Smooth muscle cell (in vitro differentiated cells): ENCODE results near the gene SPRED2. TPM values are rescaled to one million over a fixed set of nuclear protein-coding genes. Genes with fewer than 3 reads are reported as not detected.

ENCODE experiments used
- DNase-seq: peaks from one replicate; lab custom pipeline; 2025; ENCODE audit not compliant: unreplicated experiment; lab: John Stamatoyannopoulos, UW
- H2AFZ ChIP-seq: fragments of 200-600 bp; sonication (generic); 2 replicates; pipeline ENCODE4 v1.6.0; 2016; ENCODE audit warnings: antibody characterized with exemption, low read depth, mild to moderate bottlenecking
- H3F3A ChIP-seq: fragments of 200-600 bp; sonication (generic); 2 replicates; pipeline ENCODE4 v1.6.0; 2017; ENCODE audit warnings: antibody characterized with exemption, low read depth
- H3K27ac ChIP-seq: fragments of 200-600 bp; sonication (generic); 2 replicates; pipeline ENCODE4 v1.5.1; 2016; ENCODE audit warnings: low read depth, mild to moderate bottlenecking
- H3K27me3 ChIP-seq: fragments of 200-600 bp; sonication (generic); 2 replicates; pipeline ENCODE4 v1.6.1; 2016; ENCODE audit warnings: low read depth, mild to moderate bottlenecking
- H3K36me3 ChIP-seq: fragments of 200-600 bp; sonication (generic); 2 replicates; pipeline ENCODE4 v1.5.1; 2016; ENCODE audit warnings: low read depth
- H3K4me1 ChIP-seq: fragments of 200-600 bp; sonication (generic); 2 replicates; pipeline ENCODE4 v1.5.1; 2016; ENCODE audit warnings: low read depth
- H3K4me2 ChIP-seq: fragments of 200-600 bp; sonication (generic); 2 replicates; pipeline ENCODE4 v1.6.0; 2016; ENCODE audit warnings: mild to moderate bottlenecking
- H3K4me3 ChIP-seq: fragments of 200-600 bp; sonication (generic); 2 replicates; pipeline ENCODE4 v1.5.1; 2016; ENCODE audit warnings: mild to moderate bottlenecking
- H3K79me2 ChIP-seq: fragments of 200-600 bp; sonication (generic); 2 replicates; pipeline ENCODE4 v1.6.0; 2016; ENCODE audit warnings: low read depth, mild to moderate bottlenecking
- H3K9ac ChIP-seq: fragments of 200-600 bp; sonication (generic); 2 replicates; pipeline ENCODE4 v1.6.0; 2016; ENCODE audit warnings: low read depth
- H3K9me3 ChIP-seq: fragments of 200-600 bp; sonication (generic); replicated peaks from 2 replicates; pipeline ENCODE4 v1.5.1; 2016; ENCODE audit warnings: low read depth
- H4K20me1 ChIP-seq: fragments of 200-600 bp; sonication (generic); 2 replicates; pipeline ENCODE4 v1.6.0; 2016; ENCODE audit warnings: low read depth
- WGBS: methylation state at CpG from one replicate; pipeline ENCODE4 v1.1.7; 2016; ENCODE audit warnings: low lambda C conversion rate; 5-methylcytosine and 5-hydroxymethylcytosine counted together
- polyA plus RNA-seq: library from polyadenylated mRNA; unstranded; fragments of >200 nt; fragmentation: Nextera tagmentation; extraction: Ambion mirVana; gene quantifications from 2 replicates; pipeline ENCODE4 v1.2.1, GENCODE V29; 2016
- total RNA-seq: library from RNA; depleted of rRNA; stranded (reverse); fragments of >200 nt; gene quantifications from 2 replicates; pipeline ENCODE4 v1.2.3, GENCODE V29; 2014
- TF ChIP-seq, protein P1 (sequence below): fragments of 200-600 bp; sonication (generic); IDR thresholded peaks from 2 replicates; pipeline ENCODE4 v1.5.1; 2017; ENCODE audit warnings: borderline replicate concordance, mild to moderate bottlenecking, antibody characterized with exemption; ENCODE audit not compliant: insufficient read depth, poor library complexity, severe bottlenecking

The SPRED2 gene
- total and polyA plus RNA-seq, 2 experiments from 2014 or later, result 18.3 to 23.7 TPM

DNA sequence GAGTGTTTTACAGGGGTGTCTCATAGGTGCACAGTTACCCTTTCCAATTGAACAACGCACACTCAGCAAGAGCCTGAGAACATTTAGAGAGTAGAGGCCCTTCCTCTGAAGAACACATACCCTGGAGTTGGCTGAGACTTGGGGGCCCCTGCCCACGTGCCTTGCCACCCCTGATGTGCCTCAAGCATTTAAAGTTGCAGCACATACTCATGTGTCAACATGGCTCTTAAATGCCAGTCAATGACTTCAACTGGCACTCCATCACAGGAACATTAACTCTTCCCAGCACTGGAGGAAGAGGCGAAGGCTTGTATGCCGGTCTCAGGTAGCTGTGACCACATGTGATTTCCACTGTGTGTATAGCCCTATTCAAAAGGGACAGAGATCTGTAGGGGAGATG, 57.4 kb downstream of the SPRED2 start:
- no peaks in the 10 kb centered on the region for H3K27me3 ChIP-seq
- H4K20me1 ChIP-seq, result peaks cover 92% of the 10 kb centered on the region
- no peak overlapping the region for H3K4me3 ChIP-seq
- DNase-seq, result no peak
- peaks cover 88% of the 10 kb centered on the region for H3K79me2 ChIP-seq
- TF ChIP-seq, protein P1, sequence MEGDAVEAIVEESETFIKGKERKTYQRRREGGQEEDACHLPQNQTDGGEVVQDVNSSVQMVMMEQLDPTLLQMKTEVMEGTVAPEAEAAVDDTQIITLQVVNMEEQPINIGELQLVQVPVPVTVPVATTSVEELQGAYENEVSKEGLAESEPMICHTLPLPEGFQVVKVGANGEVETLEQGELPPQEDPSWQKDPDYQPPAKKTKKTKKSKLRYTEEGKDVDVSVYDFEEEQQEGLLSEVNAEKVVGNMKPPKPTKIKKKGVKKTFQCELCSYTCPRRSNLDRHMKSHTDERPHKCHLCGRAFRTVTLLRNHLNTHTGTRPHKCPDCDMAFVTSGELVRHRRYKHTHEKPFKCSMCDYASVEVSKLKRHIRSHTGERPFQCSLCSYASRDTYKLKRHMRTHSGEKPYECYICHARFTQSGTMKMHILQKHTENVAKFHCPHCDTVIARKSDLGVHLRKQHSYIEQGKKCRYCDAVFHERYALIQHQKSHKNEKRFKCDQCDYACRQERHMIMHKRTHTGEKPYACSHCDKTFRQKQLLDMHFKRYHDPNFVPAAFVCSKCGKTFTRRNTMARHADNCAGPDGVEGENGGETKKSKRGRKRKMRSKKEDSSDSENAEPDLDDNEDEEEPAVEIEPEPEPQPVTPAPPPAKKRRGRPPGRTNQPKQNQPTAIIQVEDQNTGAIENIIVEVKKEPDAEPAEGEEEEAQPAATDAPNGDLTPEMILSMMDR, result no peak
- WGBS, result 92% methylated on average over 4 of the region's 4 CpGs
- no peak overlapping the region for H3K4me2 ChIP-seq
- no peaks in the 10 kb centered on the region for H3K9me3 ChIP-seq
- H3K27ac ChIP-seq, result no peak overlapping the region
- no peaks in the 10 kb centered on the region for H3K36me3 ChIP-seq
- no peak overlapping the region for H2AFZ ChIP-seq
- peaks cover 5% of the 10 kb centered on the region for H3F3A ChIP-seq
- H3K4me1 ChIP-seq, result peaks cover 46% of the 10 kb centered on the region
- H3K9ac ChIP-seq, result no peak overlapping the region

DNA sequence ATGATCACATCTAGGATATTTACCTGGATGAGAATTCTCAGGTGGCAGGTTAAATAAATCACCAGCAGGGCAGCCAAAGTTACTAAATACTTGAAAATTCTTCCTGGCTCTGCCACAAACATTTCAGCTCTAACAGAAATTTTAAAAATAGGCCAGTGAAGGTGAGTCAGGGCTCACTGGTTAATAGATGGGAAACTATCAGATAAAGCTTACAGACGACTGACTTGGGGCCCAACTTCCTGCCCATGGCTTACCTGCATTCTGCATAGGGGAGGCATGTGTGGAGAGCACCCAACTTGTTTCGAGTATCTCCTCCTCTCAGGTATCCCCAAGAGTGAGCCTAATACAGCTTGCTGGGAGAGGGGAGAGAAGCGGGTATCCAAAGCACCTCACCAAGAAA, 57.8 kb downstream of the SPRED2 start:
- TF ChIP-seq, protein P1, result no peak
- H3K79me2 ChIP-seq, result peaks cover 88% of the 10 kb centered on the region
- no peak for DNase-seq
- no peak overlapping the region for H2AFZ ChIP-seq
- peaks cover 46% of the 10 kb centered on the region for H3K4me1 ChIP-seq
- peaks cover 92% of the 10 kb centered on the region for H4K20me1 ChIP-seq
- peak overlapping the region; percentile 12 for H3K4me2 ChIP-seq
- H3K27me3 ChIP-seq, result no peaks in the 10 kb centered on the region
- H3K9me3 ChIP-seq, result no peaks in the 10 kb centered on the region
- H3K9ac ChIP-seq, result no peak overlapping the region
- peaks cover 5% of the 10 kb centered on the region for H3F3A ChIP-seq
- no peaks in the 10 kb centered on the region for H3K36me3 ChIP-seq
- no peak overlapping the region for H3K4me3 ChIP-seq
- WGBS, result 79% methylated on average over 3 of the region's 3 CpGs
- H3K27ac ChIP-seq, result peak overlapping the region; percentile 41

DNA sequence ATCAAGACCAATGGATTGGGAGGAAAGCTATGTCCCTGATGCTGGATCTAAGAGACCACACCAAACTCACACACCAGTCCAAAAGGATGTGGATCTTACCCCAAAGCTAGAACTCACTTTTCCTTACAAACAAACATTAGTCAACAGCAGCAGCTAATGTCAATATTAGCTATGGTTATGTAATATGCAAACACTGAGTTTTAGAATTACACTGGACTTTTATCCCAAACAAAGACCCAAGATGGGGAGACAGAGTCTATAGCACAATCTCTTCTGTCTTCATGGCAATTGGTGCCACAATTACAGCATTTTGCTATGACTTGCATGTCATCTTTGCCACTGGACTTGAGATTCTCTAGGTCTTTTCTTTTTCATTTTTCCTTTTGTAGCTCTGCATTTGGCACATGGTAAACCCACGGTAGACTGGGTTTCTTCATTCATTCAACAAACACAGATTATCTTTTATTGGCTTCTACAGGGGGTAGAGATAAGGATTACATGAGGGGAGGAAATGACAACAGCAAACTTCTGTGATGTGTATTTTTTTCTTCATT, 59.0 kb downstream of the SPRED2 start:
- Histone ChIP-seq H3K36me3 (no peaks in the 10 kb centered on the region), H3F3A (peaks cover 5% of the 10 kb centered on the region), H3K9ac (no peak overlapping the region), H3K27ac (peak overlapping the region; percentile 41), H2AFZ (no peak overlapping the region), H3K4me2 (no peak overlapping the region), H3K9me3 (no peaks in the 10 kb centered on the region), H3K79me2 (peaks cover 90% of the 10 kb centered on the region), H3K27me3 (no peaks in the 10 kb centered on the region), H4K20me1 (peaks cover 91% of the 10 kb centered on the region), H3K4me3 (no peak overlapping the region), H3K4me1 (peaks cover 46% of the 10 kb centered on the region)
- 10% methylated on average over 1 of the region's 1 CpG for WGBS
- no peak for DNase-seq
- TF ChIP-seq, protein P1, result no peak

DNA sequence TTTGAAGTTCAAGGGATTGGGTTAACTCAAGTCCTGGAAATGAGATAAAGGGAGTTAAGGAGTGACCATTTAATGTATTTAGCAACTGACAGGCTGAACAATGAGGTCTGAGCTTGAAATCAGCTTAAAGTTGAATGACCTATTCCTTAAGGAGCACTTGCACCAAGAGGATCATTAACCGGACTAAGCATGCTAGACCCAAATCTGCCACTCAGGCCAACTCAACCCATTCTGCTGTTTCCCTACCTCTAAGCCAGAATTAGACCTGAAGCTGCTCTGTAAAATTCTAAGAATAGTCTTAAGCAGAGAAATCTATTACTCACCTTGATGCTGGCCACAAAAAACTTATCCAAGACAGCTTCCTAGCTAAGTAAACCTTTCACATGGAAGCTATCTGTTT, 59.8 kb downstream of the SPRED2 start:
- TF ChIP-seq, protein P1, result no peak
- no peak overlapping the region for H3K9ac ChIP-seq
- WGBS, result 84% methylated on average over 1 of the region's 1 CpG
- H3K9me3 ChIP-seq, result no peaks in the 10 kb centered on the region
- no peaks in the 10 kb centered on the region for H3K36me3 ChIP-seq
- peak overlapping the region; percentile 30 for H3K27ac ChIP-seq
- peaks cover 43% of the 10 kb centered on the region for H3K4me1 ChIP-seq
- H3F3A ChIP-seq, result peaks cover 8% of the 10 kb centered on the region
- peaks cover 95% of the 10 kb centered on the region for H3K79me2 ChIP-seq
- no peak for DNase-seq
- H4K20me1 ChIP-seq, result peaks cover 92% of the 10 kb centered on the region
- no peaks in the 10 kb centered on the region for H3K27me3 ChIP-seq
- H3K4me2 ChIP-seq, result peak overlapping the region; percentile 40
- H2AFZ ChIP-seq, result no peak overlapping the region
- no peak overlapping the region for H3K4me3 ChIP-seq
